Aorta (tissue), 5 donors: ENCODE data around the gene AGFG1. TPM values are rescaled to one million over a fixed set of nuclear protein-coding genes. Genes with fewer than 3 reads are reported as not detected.

Experiments used
- ATAC-seq: fragments of 200-7000 bp; cut with Tn5 transposase; one replicate; pipeline ENCODE4 v1.9.1; 2022; ENCODE audit warnings: moderate library complexity; ENCODE audit not compliant: low FRiP score
- DNase-seq, 2 donors: peaks; one replicate each; pipeline ENCODE4 v3.0.0-alpha.2; 2020
- H3K27ac ChIP-seq, 2 donors: one replicate each; pipeline ENCODE4 v1.5.1; 2013; ENCODE audit warnings: low read length in 2 of 2, mild to moderate bottlenecking in 2 of 2, moderate library complexity in 2 of 2, control low read depth in 1 of 2, inconsistent platforms in 1 of 2, low read depth in 1 of 2
- H3K27me3 ChIP-seq, 2 donors: one replicate each; pipeline ENCODE4 v1.6.1; 2013; ENCODE audit warnings: control low read depth in 1 of 2, low read length in 1 of 2, mild to moderate bottlenecking in 1 of 2, moderate library complexity in 1 of 2; ENCODE audit not compliant: insufficient read depth in 2 of 2, control insufficient read depth in 1 of 2
- H3K36me3 ChIP-seq, 2 donors: one replicate each; pipeline ENCODE4 v1.6.1; 2013; ENCODE audit warnings: control low read depth in 1 of 2, low read length in 1 of 2, mild to moderate bottlenecking in 1 of 2; ENCODE audit not compliant: insufficient read depth in 2 of 2, control insufficient read depth in 1 of 2
- H3K4me1 ChIP-seq, 2 donors: one replicate each; pipeline ENCODE4 v1.6.1; 2013; ENCODE audit warnings: low read length in 2 of 2, control low read depth in 1 of 2, mild to moderate bottlenecking in 1 of 2, moderate library complexity in 1 of 2; ENCODE audit not compliant: insufficient read depth in 2 of 2, control insufficient read depth in 1 of 2
- H3K4me3 ChIP-seq, 2 donors: one replicate each; pipeline ENCODE4 v1.5.1; 2013; ENCODE audit warnings: low read length in 2 of 2, control low read depth in 1 of 2, mild to moderate bottlenecking in 1 of 2
- H3K9me3 ChIP-seq: one replicate; pipeline ENCODE4 v1.6.1; 2013; ENCODE audit warnings: mild to moderate bottlenecking, low read length; ENCODE audit not compliant: control insufficient read depth
- WGBS, 2 donors: extraction: QIAGEN DNeasy Blood & Tissue Kit; methylation state at CpG; one replicate each; pipeline ENCODE4 v1.1.7; 2013; 5-methylcytosine and 5-hydroxymethylcytosine counted together
- intact Hi-C, 2 donors: fragments of 100-400 bp; cut with DNase I; formaldehyde crosslinking; loops; one replicate each; pipeline versions ENCODE4 v1.14.2 to v1.15.0; 2022
- polyA plus RNA-seq, 2 donors: library from polyadenylated mRNA; stranded (reverse); fragments of 200-250 nt; gene quantifications; one replicate each; pipeline ENCODE4 v1.2.3, GENCODE V29; 2013
- total RNA-seq, 2 donors: library from RNA; stranded (reverse); fragmentation: NEBNext Ultra II Directional; extraction: Animal tissue kit (Norgen Biotek cat#: 25700); gene quantifications; one replicate each; pipeline ENCODE4 v1.2.1, GENCODE V29; 2021
- donor health status: healthy with polysubstance abuse.
- donor health status: Bipolar disorder and iron deficiency.
- donor health status: DM: no; HTN: no; CAD: no.
- donor health status: DM: no; HTN: no; CAD: no.
- donor health status: DM: yes; HTN: yes; CAD: no.

Gene AGFG1
- total and polyA plus RNA-seq, 4 donors: 27.0 to 82.9 (median 56.0) TPM

DNA sequence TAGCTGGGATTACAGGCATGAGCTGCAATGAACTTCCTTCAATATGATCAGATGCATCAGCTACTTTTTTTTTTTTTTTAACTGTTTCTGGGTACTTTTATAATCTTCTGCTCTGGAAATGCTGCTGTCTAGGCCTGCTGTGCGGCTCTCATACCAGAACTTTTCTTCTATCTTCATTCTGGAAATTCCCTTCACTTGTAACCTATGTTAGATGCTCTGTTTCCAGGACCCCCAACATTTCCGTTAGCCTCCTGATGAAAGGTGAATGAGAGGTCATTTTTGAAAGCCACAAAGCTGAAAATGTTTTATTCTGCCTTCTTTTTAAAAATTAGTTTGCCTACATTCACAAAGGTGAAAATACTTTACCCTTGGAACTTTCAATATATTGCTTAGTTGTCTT, 8.6 kb downstream of the AGFG1 start:
- intact Hi-C loops: no loop called here
- Histone ChIP-seq H3K4me3 (no peak overlapping the region), H3K9me3 (no peaks in the 10 kb centered on the region), H3K27me3 (no peaks in the 10 kb centered on the region), H3K27ac (no peak overlapping the region), H3K36me3 (no peaks in the 10 kb centered on the region), H3K4me1 (no peaks in the 10 kb centered on the region)
- ATAC-seq: no peak
- no peak for DNase-seq
- WGBS, 2 donors: 68 to 80% methylated on average over 2 of the region's 2 CpGs

DNA sequence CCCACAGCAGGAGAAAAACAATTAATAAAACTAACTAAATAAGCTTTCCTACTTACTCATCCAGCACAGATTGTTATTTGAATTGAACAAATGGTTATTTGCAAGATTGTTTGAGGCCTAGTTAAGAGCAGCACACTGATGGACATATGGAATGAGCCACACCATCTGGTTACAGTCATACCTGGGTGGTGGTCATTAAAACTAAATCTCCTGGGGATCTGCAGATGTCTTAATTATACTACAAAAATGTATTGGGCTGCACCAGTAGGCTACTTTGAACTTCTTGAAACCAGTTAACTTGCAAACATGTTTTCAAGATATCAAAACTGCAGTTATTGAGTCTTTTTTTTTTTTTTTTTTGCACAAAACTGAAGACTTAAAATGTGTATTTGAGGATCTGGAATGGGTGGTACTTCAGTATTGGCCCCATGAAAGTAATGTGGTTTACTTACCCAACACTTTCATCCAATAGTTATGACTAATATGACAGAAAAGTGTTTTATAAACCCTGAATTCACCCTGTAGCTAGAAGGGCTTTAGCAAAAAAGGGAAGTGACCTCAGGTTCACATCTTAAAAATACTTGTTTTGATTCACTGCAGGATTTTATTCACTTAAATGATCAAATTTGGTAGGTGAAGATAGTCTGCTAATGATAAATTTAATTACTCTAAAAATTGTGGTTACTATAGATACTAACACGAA, 10.8 kb downstream of the AGFG1 start:
- WGBS, 2 donors: 84 to 89% methylated on average over 1 of the region's 1 CpG
- H3K9me3 ChIP-seq: no peaks in the 10 kb centered on the region
- H3K4me3 ChIP-seq: no peak overlapping the region
- DNase-seq (no peak), ATAC-seq (no peak)
- H3K27me3 ChIP-seq: no peaks in the 10 kb centered on the region
- H3K27ac ChIP-seq: no peak overlapping the region
- H3K36me3 ChIP-seq: no peaks in the 10 kb centered on the region
- intact Hi-C loops: no loop called here
- H3K4me1 ChIP-seq: peaks cover 0 to 3% of the 10 kb centered on the region in 2 donors

DNA sequence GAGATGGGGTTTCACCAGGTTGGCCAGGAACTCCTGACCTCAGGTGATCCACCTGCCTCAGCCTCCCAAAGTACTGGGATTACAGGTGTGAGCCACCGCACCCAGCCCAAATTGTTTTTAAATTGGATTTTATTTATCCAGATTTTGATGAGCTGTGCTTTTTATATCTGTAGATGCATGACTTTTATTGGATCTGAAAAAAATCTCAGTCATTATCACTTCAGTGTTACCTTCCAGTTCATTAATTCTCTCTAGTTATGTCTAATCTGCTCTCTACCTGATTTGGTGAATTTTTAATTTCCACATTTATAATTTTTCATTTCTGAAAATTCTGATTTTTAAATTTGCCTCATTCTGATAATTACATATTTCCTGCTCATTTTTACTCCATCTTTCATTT, 13.5 kb downstream of the AGFG1 start:
- Histone ChIP-seq H3K27ac (no peak overlapping the region), H3K4me3 (no peak overlapping the region), H3K9me3 (no peaks in the 10 kb centered on the region), H3K36me3 (no peaks in the 10 kb centered on the region), H3K27me3 (no peaks in the 10 kb centered on the region), H3K4me1 (peaks cover 0 to 3% of the 10 kb centered on the region in 2 donors)
- intact Hi-C loops: no loop called here
- DNase-seq: no peak
- WGBS, 2 donors: 97 to 100% methylated on average over 1 of the region's 1 CpG
- ATAC-seq: no peak

DNA sequence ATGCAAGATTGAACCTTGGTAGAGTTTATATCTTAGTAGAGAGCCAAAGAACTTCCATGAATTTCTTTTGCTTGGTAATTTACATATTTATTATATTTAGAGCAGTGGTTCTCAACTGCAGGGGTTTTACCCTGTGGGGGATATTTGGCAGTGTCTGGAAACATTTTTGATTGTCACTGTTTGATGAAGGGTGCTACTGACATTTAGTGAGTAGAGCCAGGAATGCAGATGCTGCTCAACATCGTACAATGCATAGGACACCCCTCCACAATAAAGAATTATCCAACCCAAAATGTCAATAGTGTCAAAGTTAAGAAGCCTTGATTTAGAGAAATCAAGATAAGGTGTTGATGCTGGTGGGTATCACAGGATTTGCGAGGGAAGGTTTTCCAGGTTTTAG, 14.7 kb downstream of the AGFG1 start:
- DNase-seq: no peak
- WGBS, 2 donors: 80 to 88% methylated on average over 2 of the region's 2 CpGs
- Histone ChIP-seq H3K36me3 (no peaks in the 10 kb centered on the region), H3K27me3 (no peaks in the 10 kb centered on the region), H3K9me3 (no peaks in the 10 kb centered on the region), H3K4me3 (no peak overlapping the region), H3K27ac (no peak overlapping the region), H3K4me1 (peaks cover 0 to 3% of the 10 kb centered on the region in 2 donors)
- intact Hi-C loops: no loop called here
- ATAC-seq: no peak

DNA sequence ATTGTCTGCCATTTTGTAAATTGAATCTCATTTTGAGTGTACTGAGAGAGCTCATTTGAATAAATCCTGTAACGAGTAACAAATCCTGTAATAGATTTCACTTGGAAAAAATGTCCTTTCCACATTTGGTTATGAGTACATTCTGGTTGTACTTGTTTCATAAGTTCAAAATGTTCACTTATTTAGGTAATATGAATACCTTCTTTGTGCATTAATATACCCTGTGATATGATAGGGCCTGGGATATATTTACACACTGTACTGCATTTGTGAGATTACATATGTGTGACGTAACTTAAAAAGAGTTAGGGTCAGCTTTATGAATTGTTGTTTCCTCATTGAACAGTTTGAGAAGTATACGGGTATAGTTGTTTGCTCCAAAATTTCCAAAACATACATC, 16.1 kb downstream of the AGFG1 start:
- DNase-seq (no peak), ATAC-seq (no peak)
- Histone ChIP-seq H3K36me3 (no peaks in the 10 kb centered on the region), H3K27ac (no peak overlapping the region), H3K4me1 (peaks cover 0 to 3% of the 10 kb centered on the region in 2 donors), H3K9me3 (no peaks in the 10 kb centered on the region), H3K4me3 (no peak overlapping the region), H3K27me3 (no peaks in the 10 kb centered on the region)
- intact Hi-C loops: no loop called here
- WGBS, 2 donors: 89 to 92% methylated on average over 3 of the region's 3 CpGs

DNA sequence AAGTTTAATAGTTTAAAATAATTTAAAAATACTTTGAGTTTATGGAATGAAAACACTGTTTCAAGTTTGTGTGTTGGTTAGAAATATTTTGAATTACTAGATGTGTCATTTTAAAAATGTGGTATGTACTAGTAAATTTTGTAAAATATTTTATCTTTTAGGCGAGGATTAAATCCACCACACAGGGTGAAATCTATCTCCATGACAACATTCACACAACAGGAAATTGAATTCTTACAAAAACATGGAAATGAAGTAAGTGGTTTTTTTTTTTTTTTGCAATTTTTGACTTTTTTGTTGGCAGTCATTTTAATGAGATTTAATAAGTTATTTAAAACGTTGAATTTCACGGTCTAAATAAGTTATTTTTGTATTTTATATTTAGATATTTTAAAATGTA, 19.4 kb downstream of the AGFG1 start:
- Histone ChIP-seq H3K27ac (no peak overlapping the region), H3K27me3 (no peaks in the 10 kb centered on the region), H3K36me3 (no peaks in the 10 kb centered on the region), H3K4me1 (peaks cover 0 to 3% of the 10 kb centered on the region in 2 donors), H3K4me3 (no peak overlapping the region), H3K9me3 (no peaks in the 10 kb centered on the region)
- 48 to 56% methylated on average over 3 of the region's 3 CpGs for WGBS, 2 donors
- intact Hi-C loops: no loop called here
- ATAC-seq (no peak), DNase-seq (no peak)

DNA sequence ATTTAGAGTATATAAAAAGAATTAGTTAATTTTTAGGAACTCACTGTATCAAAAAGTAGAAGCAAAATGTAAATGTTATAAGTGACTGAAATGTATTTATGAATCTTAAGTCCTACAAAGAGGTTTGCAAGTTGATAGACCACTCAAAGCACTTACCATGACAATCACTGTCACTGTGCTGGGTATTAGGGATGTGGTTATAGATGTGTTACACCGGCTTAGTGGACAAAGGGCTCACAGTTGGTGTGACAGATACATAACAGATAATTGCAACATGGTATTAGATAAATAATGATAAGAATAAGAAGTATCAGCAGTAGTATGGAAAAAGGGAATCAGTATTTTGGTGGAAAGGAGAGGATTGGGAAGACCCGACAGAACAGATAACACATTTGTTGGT, 21.6 kb downstream of the AGFG1 start:
- Histone ChIP-seq H3K27me3 (no peaks in the 10 kb centered on the region), H3K36me3 (no peaks in the 10 kb centered on the region), H3K4me3 (no peak overlapping the region), H3K27ac (no peak overlapping the region), H3K9me3 (no peaks in the 10 kb centered on the region), H3K4me1 (no peaks in the 10 kb centered on the region)
- no peak for ATAC-seq
- intact Hi-C loops: no loop called here
- WGBS, 2 donors: 88 to 91% methylated on average over 2 of the region's 2 CpGs
- DNase-seq: no peak

DNA sequence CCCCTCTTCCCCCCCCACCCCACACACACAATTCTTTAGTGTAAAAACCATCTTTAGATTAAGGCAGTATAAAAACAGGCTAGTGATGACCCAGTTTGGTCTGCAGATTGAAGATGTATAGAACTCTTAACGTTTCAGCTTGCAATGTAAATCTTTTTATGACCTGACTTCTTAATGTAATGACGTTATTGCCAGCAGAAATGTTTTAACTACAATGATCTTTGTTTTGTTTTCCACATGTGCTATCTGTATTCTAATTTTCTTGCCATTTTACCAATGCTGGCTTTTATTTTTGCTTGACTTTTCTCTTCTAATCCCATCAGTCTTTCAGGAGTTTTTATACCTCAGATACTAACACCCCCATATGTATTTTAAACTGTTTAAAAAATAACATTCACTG, 25.2 kb downstream of the AGFG1 start:
- no peaks in the 10 kb centered on the region for H3K27me3 ChIP-seq
- ATAC-seq: no peak
- H3K27ac ChIP-seq: no peak overlapping the region
- H3K4me1 ChIP-seq: peaks cover 0 to 4% of the 10 kb centered on the region in 2 donors
- WGBS, 2 donors: 39 to 45% methylated on average over 2 of the region's 2 CpGs
- intact Hi-C loops: no loop called here
- no peak overlapping the region for H3K4me3 ChIP-seq
- no peak for DNase-seq
- no peaks in the 10 kb centered on the region for H3K36me3 ChIP-seq
- H3K9me3 ChIP-seq: no peaks in the 10 kb centered on the region

DNA sequence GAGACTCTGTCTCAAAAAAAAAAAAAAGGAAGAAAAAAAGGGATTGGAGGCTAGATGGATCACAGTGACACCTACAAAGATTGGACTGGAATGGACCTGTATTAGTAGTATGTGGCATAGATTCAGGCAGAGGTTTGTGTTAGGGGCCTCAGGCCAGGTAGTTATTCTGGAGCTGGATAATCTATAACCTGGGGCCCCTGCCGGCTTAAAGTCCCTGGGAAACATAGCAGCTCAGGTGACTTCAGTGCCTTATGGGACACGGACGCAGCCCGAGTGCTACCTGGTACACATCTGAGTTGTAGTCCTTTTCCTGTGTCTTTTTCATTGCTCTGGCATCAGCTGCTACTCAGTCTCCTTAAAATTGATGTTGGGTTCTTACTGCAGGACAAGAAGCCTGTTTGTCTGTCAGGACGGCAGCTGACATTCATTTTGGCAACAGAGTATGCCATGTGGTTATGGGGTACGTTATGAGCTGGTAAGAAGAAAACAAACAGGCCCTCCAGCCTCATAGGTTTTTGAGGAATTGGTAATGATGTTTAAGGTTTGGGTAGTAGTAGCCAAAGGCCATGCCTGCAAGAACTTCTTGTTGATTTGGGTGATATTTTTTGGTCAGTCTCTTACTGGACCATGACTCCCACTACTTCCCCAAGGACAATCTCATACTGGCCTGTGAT, 27.8 kb downstream of the AGFG1 start:
- no peak for DNase-seq
- H3K4me3 ChIP-seq: no peak overlapping the region
- no peaks in the 10 kb centered on the region for H3K27me3 ChIP-seq
- WGBS, 2 donors: 78 to 79% methylated on average over 6 of the region's 6 CpGs
- H3K9me3 ChIP-seq: no peaks in the 10 kb centered on the region
- H3K36me3 ChIP-seq: no peaks in the 10 kb centered on the region
- no peak overlapping the region for H3K27ac ChIP-seq
- H3K4me1 ChIP-seq: peaks cover 0 to 4% of the 10 kb centered on the region in 2 donors
- no peak for ATAC-seq
- intact Hi-C loops: no loop called here
